PFSK-1 (cell line): ENCODE data around the gene ABI2.

Experiments used
- SIN3A ChIP-seq: IDR thresholded peaks from 2 replicates; pipeline ENCODE4 v1.6.1; 2012; ENCODE audit warnings: mild to moderate bottlenecking, low read length, moderate library complexity, borderline replicate concordance; ENCODE audit not compliant: insufficient read depth
- TAF1 ChIP-seq: IDR thresholded peaks from 2 replicates; pipeline ENCODE4 v1.6.1; 2012; ENCODE audit warnings: low read length, control low read depth, borderline replicate concordance; ENCODE audit not compliant: insufficient read depth
- TF ChIP-seq, protein P1 (sequence below), 2 experiments: IDR thresholded peaks; 2 replicates each; pipeline versions ENCODE4 v1.6.1 to v1.8.0; 2011 to 2012; ENCODE audit warnings: low read depth in 2 of 2, low read length in 2 of 2, control low read depth in 1 of 2, inconsistent platforms in 1 of 2, mild to moderate bottlenecking in 1 of 2, moderate library complexity in 1 of 2; ENCODE audit not compliant: insufficient read depth in 1 of 2

- no peak for TF ChIP-seq TAF1
- TF ChIP-seq, protein P1, sequence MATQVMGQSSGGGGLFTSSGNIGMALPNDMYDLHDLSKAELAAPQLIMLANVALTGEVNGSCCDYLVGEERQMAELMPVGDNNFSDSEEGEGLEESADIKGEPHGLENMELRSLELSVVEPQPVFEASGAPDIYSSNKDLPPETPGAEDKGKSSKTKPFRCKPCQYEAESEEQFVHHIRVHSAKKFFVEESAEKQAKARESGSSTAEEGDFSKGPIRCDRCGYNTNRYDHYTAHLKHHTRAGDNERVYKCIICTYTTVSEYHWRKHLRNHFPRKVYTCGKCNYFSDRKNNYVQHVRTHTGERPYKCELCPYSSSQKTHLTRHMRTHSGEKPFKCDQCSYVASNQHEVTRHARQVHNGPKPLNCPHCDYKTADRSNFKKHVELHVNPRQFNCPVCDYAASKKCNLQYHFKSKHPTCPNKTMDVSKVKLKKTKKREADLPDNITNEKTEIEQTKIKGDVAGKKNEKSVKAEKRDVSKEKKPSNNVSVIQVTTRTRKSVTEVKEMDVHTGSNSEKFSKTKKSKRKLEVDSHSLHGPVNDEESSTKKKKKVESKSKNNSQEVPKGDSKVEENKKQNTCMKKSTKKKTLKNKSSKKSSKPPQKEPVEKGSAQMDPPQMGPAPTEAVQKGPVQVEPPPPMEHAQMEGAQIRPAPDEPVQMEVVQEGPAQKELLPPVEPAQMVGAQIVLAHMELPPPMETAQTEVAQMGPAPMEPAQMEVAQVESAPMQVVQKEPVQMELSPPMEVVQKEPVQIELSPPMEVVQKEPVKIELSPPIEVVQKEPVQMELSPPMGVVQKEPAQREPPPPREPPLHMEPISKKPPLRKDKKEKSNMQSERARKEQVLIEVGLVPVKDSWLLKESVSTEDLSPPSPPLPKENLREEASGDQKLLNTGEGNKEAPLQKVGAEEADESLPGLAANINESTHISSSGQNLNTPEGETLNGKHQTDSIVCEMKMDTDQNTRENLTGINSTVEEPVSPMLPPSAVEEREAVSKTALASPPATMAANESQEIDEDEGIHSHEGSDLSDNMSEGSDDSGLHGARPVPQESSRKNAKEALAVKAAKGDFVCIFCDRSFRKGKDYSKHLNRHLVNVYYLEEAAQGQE (IDR thresholded peaks at IDR 0.05; ENCODE audit: insufficient read depth in 1 of 2, low read depth in 2 of 2, low read length in 2 of 2) = no peak
- TF ChIP-seq SIN3A = no peak
Observed at GRCh38 chr2:203394519-203395227, 66.5 kb downstream of the ABI2 start.
